Keratinocyte (primary cell): ENCODE results near the gene INHBE. TPM values are rescaled to one million over a fixed set of nuclear protein-coding genes. Genes with fewer than 3 reads are reported as not detected.

Source experiments
- DNase-seq: peaks from one replicate; pipeline ENCODE4 v3.0.0-alpha.2; 2011; ENCODE audit warnings: low read depth, missing footprints, low spot score
- FAIRE-seq: peaks from 2 replicates; lab custom pipeline; 2011; peaks lifted over from hg19 to GRCh38; lab: Jason Lieb, UNC
- H2AFZ ChIP-seq: 2 replicates; pipeline ENCODE4 v1.6.0; 2012; ENCODE audit warnings: low read length, control low read depth, inconsistent platforms; ENCODE audit not compliant: control insufficient read depth
- H3K27ac ChIP-seq: 2 replicates; pipeline ENCODE4 v1.5.1; 2011; ENCODE audit warnings: low read length; ENCODE audit not compliant: control insufficient read depth, insufficient read depth
- H3K27me3 ChIP-seq: 3 replicates; pipeline ENCODE4 v1.6.0; 2011; ENCODE audit warnings: low read length; ENCODE audit not compliant: control insufficient read depth, insufficient read depth; ENCODE audit errors: extremely low read depth
- H3K36me3 ChIP-seq, 2 experiments: 2 replicates in 1 of 2; 3 replicates in 1 of 2; pipeline ENCODE4 v1.5.1; 2011; ENCODE audit warnings: low read length in 2 of 2, mild to moderate bottlenecking in 1 of 2; ENCODE audit not compliant: control insufficient read depth in 2 of 2, insufficient read depth in 2 of 2; ENCODE audit errors: extremely low read depth in 1 of 2
- H3K4me1 ChIP-seq: 3 replicates; pipeline ENCODE4 v1.5.1; 2011; ENCODE audit warnings: low read length; ENCODE audit not compliant: control insufficient read depth, insufficient read depth; ENCODE audit errors: extremely low read depth
- H3K4me2 ChIP-seq: 3 replicates; pipeline ENCODE4 v1.6.0; 2011; ENCODE audit warnings: low read depth, low read length; ENCODE audit not compliant: control insufficient read depth, insufficient read depth; ENCODE audit errors: extremely low read depth
- H3K4me3 ChIP-seq, 3 experiments: fragments of 200-600 bp in 1 of 3; sonication (generic) in 1 of 3; 2 replicates in 2 of 3; 3 replicates in 1 of 3; pipeline ENCODE4 v1.5.1; 2011 to 2016; ENCODE audit warnings: low read length in 3 of 3, mild to moderate bottlenecking in 3 of 3, control low read depth in 2 of 3, inconsistent platforms in 1 of 3, low read depth in 1 of 3, mixed read lengths in 1 of 3, mixed run types in 1 of 3, moderate library complexity in 1 of 3; ENCODE audit not compliant: control insufficient read depth in 2 of 3, insufficient read depth in 2 of 3; ENCODE audit errors: extremely low read depth in 1 of 3
- H3K79me2 ChIP-seq: 2 replicates; pipeline ENCODE4 v1.6.0; 2012; ENCODE audit warnings: low read length; ENCODE audit not compliant: control insufficient read depth, insufficient read depth
- H3K9ac ChIP-seq: 3 replicates; pipeline ENCODE4 v1.6.0; 2011; ENCODE audit warnings: low read length; ENCODE audit not compliant: control insufficient read depth, insufficient read depth; ENCODE audit errors: extremely low read depth
- H3K9me1 ChIP-seq: 3 replicates; pipeline ENCODE4 v1.6.0; 2011; ENCODE audit warnings: low read length; ENCODE audit not compliant: control insufficient read depth, insufficient read depth; ENCODE audit errors: extremely low read depth
- H3K9me3 ChIP-seq: 2 replicates; pipeline ENCODE4 v1.5.1; 2012; ENCODE audit warnings: low read depth, low read length; ENCODE audit not compliant: control insufficient read depth
- H4K20me1 ChIP-seq: 3 replicates; pipeline ENCODE4 v1.6.0; 2011; ENCODE audit warnings: low read length; ENCODE audit not compliant: control insufficient read depth, insufficient read depth; ENCODE audit errors: extremely low read depth
- EZH2 ChIP-seq: IDR thresholded peaks from one replicate; pipeline ENCODE4 v1.6.1; 2012; ENCODE audit warnings: inconsistent platforms, mild to moderate bottlenecking, low read length, moderate library complexity
- dilution Hi-C: fragments of 300-500 bp; cut with MboI; formaldehyde crosslinking; loops from one replicate; pipeline ENCODE4 v1.7.0; 2020; ENCODE audit warnings: low sequenced_read_pairs; ENCODE audit not compliant: extremely low pct_ligation_motif_present
- polyA plus RNA-seq, 5 experiments: library from polyadenylated mRNA; depleted of rRNA in 3 of 5; stranded (reverse) in 3 of 5; stranded (forward) in 1 of 5; unstranded in 1 of 5; fragments of >200 nt; gene quantifications; 1 replicate in 1 of 5; 2 replicates in 3 of 5; 3 replicates in 1 of 5; pipeline versions ENCODE4 v1.2.1 to v1.2.3, GENCODE V29; 2011 to 2012; ENCODE audit warnings: missing spikeins in 2 of 5, low read depth in 1 of 5, low replicate concordance in 1 of 5
- TF ChIP-seq, protein P1 (sequence below), 3 experiments: IDR thresholded peaks in 1 of 3; conservative IDR thresholded peaks in 1 of 3; optimal IDR thresholded peaks in 1 of 3; 2 replicates in 2 of 3; 3 replicates in 1 of 3; pipeline versions ENCODE3 to v1.5.1; 2011; ENCODE audit warnings: low read length in 3 of 3, mild to moderate bottlenecking in 3 of 3, moderate library complexity in 2 of 3, control low read depth in 1 of 3, inconsistent platforms in 1 of 3; ENCODE audit not compliant: insufficient read depth in 2 of 3; ENCODE audit errors: extremely low read depth in 1 of 3

Gene INHBE
- polyA plus RNA-seq, 1 donor (not counting 4 experiments of a cell fraction or from before 2014, with no cell fraction given): not detected

DNA sequence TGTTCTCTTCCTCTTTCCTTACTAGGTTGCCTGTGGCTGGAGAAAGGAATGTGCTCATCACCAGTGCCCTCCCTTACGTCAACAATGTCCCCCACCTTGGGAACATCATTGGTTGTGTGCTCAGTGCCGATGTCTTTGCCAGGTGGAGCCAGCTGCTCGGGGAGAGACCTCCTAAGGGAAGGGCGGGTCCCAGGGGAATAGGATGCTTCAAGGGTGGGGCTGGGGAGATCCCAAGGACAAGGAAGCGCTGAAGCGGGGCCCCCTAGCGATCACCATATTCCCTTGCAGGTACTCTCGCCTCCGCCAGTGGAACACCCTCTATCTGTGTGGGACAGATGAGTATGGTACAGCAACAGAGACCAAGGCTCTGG lies 43.0 kb downstream of the INHBE start:
- Histone ChIP-seq H3K36me3 (peaks cover 25 to 42% of the 10 kb centered on the region in 2 experiments), H3K9ac (no peak overlapping the region), H2AFZ (no peak overlapping the region), H3K27me3 (no peaks in the 10 kb centered on the region), H3K27ac (no peak overlapping the region), H3K4me3 (no peak overlapping the region), H4K20me1 (no peaks in the 10 kb centered on the region), H3K4me2 (no peak overlapping the region), H3K4me1 (no peaks in the 10 kb centered on the region), H3K9me3 (no peaks in the 10 kb centered on the region), H3K79me2 (no peaks in the 10 kb centered on the region), H3K9me1 (no peaks in the 10 kb centered on the region)
- dilution Hi-C loops: no loop called here
- FAIRE-seq: no peak
- DNase-seq: no peak
- TF ChIP-seq, protein P1, sequence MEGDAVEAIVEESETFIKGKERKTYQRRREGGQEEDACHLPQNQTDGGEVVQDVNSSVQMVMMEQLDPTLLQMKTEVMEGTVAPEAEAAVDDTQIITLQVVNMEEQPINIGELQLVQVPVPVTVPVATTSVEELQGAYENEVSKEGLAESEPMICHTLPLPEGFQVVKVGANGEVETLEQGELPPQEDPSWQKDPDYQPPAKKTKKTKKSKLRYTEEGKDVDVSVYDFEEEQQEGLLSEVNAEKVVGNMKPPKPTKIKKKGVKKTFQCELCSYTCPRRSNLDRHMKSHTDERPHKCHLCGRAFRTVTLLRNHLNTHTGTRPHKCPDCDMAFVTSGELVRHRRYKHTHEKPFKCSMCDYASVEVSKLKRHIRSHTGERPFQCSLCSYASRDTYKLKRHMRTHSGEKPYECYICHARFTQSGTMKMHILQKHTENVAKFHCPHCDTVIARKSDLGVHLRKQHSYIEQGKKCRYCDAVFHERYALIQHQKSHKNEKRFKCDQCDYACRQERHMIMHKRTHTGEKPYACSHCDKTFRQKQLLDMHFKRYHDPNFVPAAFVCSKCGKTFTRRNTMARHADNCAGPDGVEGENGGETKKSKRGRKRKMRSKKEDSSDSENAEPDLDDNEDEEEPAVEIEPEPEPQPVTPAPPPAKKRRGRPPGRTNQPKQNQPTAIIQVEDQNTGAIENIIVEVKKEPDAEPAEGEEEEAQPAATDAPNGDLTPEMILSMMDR (optimal IDR thresholded peaks at IDR 0.05 in 1 of 3, IDR thresholded peaks at IDR 0.05 in 1 of 3, conservative IDR thresholded peaks at IDR 0.05 in 1 of 3; ENCODE audit: extremely low read depth in 1 of 3, insufficient read depth in 2 of 3, low read length in 3 of 3): peak in 1 of 3 experiments; percentile 0
- TF ChIP-seq EZH2: no peak

DNA sequence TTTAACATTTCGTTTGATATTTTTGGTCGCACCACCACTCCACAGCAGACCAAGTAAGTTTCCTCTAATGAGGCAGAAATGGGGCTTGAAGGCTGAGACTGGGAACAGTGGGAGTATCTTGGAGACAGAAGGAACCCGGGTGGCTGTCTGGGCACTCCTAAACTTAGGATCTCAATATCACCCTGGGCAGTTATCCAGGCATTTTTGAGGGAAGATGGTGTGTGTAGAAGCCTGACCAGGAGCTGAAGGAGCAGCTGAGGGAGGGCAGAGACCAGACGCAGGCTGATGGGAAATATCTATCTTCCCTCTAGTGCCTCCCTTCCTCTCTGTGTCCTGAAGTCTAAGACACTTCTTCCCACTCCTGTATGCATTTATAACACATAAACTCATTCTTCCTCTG lies 43.5 kb downstream of the INHBE start:
- TF ChIP-seq EZH2: no peak
- TF ChIP-seq, protein P1 (optimal IDR thresholded peaks at IDR 0.05 in 1 of 3, IDR thresholded peaks at IDR 0.05 in 1 of 3, conservative IDR thresholded peaks at IDR 0.05 in 1 of 3; ENCODE audit: extremely low read depth in 1 of 3, insufficient read depth in 2 of 3, low read length in 3 of 3): no peak
- dilution Hi-C loops: no loop called here
- H3K4me1 ChIP-seq: no peaks in the 10 kb centered on the region
- H3K9me3 ChIP-seq: no peaks in the 10 kb centered on the region
- H3K9me1 ChIP-seq: no peaks in the 10 kb centered on the region
- H3K27me3 ChIP-seq: no peaks in the 10 kb centered on the region
- no peaks in the 10 kb centered on the region for H3K79me2 ChIP-seq
- FAIRE-seq (no peak), DNase-seq (no peak)
- no peak overlapping the region for H3K27ac ChIP-seq
- H3K36me3 ChIP-seq: peaks cover 25 to 44% of the 10 kb centered on the region in 2 experiments
- no peak overlapping the region for H2AFZ ChIP-seq
- H3K9ac ChIP-seq: no peak overlapping the region
- no peaks in the 10 kb centered on the region for H4K20me1 ChIP-seq
- no peak overlapping the region for H3K4me2 ChIP-seq
- no peak overlapping the region for H3K4me3 ChIP-seq
